Measurements from ENCODE around the gene TRIM72. TPM values are rescaled to one million over a fixed set of nuclear protein-coding genes. Genes with fewer than 3 reads are reported as not detected.

Gene TRIM72
- total RNA-seq, 1 experiment from 2014 or later = 1.2 TPM

DNA sequence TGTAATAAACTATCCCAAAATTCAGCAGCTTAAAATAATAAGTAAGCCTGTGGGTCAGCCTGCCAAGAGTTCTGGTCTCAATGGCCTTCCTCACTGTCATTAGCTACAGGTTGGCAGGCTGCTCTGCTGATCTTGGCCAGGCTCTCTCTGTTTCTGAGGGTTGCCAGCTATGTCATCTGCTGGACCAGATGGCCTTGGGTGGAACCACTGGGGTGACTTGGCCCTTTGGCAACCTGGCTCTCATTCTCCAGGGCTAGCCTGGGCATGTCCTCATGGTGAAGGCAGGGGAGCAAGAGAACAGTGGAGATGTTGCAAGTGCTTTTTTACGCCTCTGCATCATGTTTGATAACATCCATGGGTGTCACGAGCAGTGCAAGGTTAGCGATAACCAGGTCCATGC, 59.8 kb downstream of the TRIM72 start:
- peaks cover 4% of the 10 kb centered on the region for H3K27me3 Mint-ChIP-seq (ENCODE audit: low read depth)
- Histone ChIP-seq H3K23ac (ENCODE audit: insufficient read length, low read depth, low read length) (no peak overlapping the region), H3K14ac (ENCODE audit: insufficient read depth, low read length) (no peak overlapping the region), H4K20me1 (ENCODE audit: control insufficient read depth, insufficient read depth, insufficient read length) (no peaks in the 10 kb centered on the region), H3K27ac (ENCODE audit: insufficient read length, low read depth, low read length) (no peak overlapping the region), H2AK5ac (ENCODE audit: insufficient read length, low read length) (no peak overlapping the region), H2BK5ac (ENCODE audit: insufficient read length, low read length) (no peak overlapping the region), H2BK15ac (ENCODE audit: low read depth, low read length) (no peak overlapping the region), H3K79me1 (ENCODE audit: insufficient read depth, low read depth, low read length, poor library complexity, severe bottlenecking) (no peaks in the 10 kb centered on the region), H4K8ac (replicated peaks; ENCODE audit: insufficient read length, low read depth, low read length) (no peak overlapping the region), H2BK120ac (ENCODE audit: low read depth, low read length, poor library complexity, severe bottlenecking) (no peak overlapping the region), H2BK20ac (ENCODE audit: low read depth, low read length, poor library complexity, severe bottlenecking) (no peak overlapping the region), H3K9me3 (ENCODE audit: control insufficient read depth, low read depth, low read length) (no peaks in the 10 kb centered on the region), H2AFZ (ENCODE audit: low read length) (no peak overlapping the region), H3K9ac (ENCODE audit: extremely low read depth, insufficient read length, low read length) (no peak overlapping the region), H3T11ph (ENCODE audit: low read length) (no peak overlapping the region), H3K27me3 (ENCODE audit: insufficient read depth, low read length) (no peaks in the 10 kb centered on the region), H2BK12ac (ENCODE audit: insufficient read length, low read depth, low read length) (no peak overlapping the region), H3K4me1 (ENCODE audit: insufficient read depth, low read length) (no peaks in the 10 kb centered on the region; the same call in 1 of the 2 replicates), H3K23me2 (ENCODE audit: insufficient read length, low read depth, low read length, poor library complexity, severe bottlenecking) (no peaks in the 10 kb centered on the region), H4K91ac (ENCODE audit: insufficient read length, low read depth, low read length) (no peak overlapping the region), H3K79me2 (ENCODE audit: insufficient read depth, low read length) (no peaks in the 10 kb centered on the region), H3K18ac (ENCODE audit: insufficient read length, low read depth, low read length) (no peak overlapping the region), H3K4me2 (ENCODE audit: insufficient read depth, insufficient read length, low read length) (no peak overlapping the region), H3K4ac (ENCODE audit: low read depth, low read length) (no peak overlapping the region), H3K56ac (ENCODE audit: insufficient read length, low read depth, low read length) (no peak overlapping the region), H4K5ac (ENCODE audit: insufficient read length, low read depth, low read length) (no peak overlapping the region)
- H3K9me3 Mint-ChIP-seq = no peaks in the 10 kb centered on the region
- H3K36me3 Mint-ChIP-seq (ENCODE audit: insufficient read depth in 1 of 3, low read depth in 3 of 3) = no peaks in the 10 kb centered on the region
- WGBS (ENCODE audit: extremely low coverage, insufficient read length, low lambda C conversion rate) = no CpG with 5 or more reads among the region's 3 CpGs
- peak; percentile 24 for DNase-seq
- TF ChIP-seq CTCF (conservative IDR thresholded peaks at IDR 0.05) = no peak
- H3K27ac Mint-ChIP-seq = no peak overlapping the region; a peak in 1 of 7 replicates
- H3K4me3 Mint-ChIP-seq = no peak overlapping the region
- peaks cover 14 to 16% of the 10 kb centered on the region in 2 experiments for H3K4me1 Mint-ChIP-seq
